Uterus (tissue), 4 donors: ENCODE data around the gene PIGP. TPM values are rescaled to one million over a fixed set of nuclear protein-coding genes. Genes with fewer than 3 reads are reported as not detected.
A peak's percentile ranks its signal among the peaks of the same experiment; 100 is the strongest.

ENCODE experiments used
- DNase-seq, 2 donors: peaks; one replicate each; pipeline ENCODE4 v3.0.0-alpha.2; 2019 to 2020
- H3K27ac ChIP-seq, 2 donors: fragments of 200-600 bp; sonication (generic); 1 replicate in 1 of 2; 2 replicates in 1 of 2; pipeline ENCODE4 v1.5.1; 2016 to 2018
- H3K27me3 ChIP-seq, 2 donors: fragments of 200-600 bp; sonication (generic); one replicate each; pipeline ENCODE4 v1.5.1; 2018 to 2019; ENCODE audit warnings: control low read depth in 1 of 2
- H3K36me3 ChIP-seq, 2 donors: fragments of 200-600 bp; sonication (generic); one replicate each; pipeline ENCODE4 v1.5.1; 2019; ENCODE audit warnings: control low read depth in 1 of 2
- H3K4me1 ChIP-seq, 2 donors: fragments of 200-600 bp; sonication (generic); one replicate each; pipeline ENCODE4 v1.5.1; 2018 to 2019; ENCODE audit warnings: control low read depth in 1 of 2
- H3K4me3 ChIP-seq, 2 donors: fragments of 200-600 bp; sonication (generic); 1 replicate in 1 of 2; 2 replicates in 1 of 2; pipeline ENCODE4 v1.5.1; 2018 to 2019; ENCODE audit warnings: mild to moderate bottlenecking in 1 of 2
- H3K9me3 ChIP-seq, 2 donors: fragments of 200-600 bp; sonication (generic); one replicate each; pipeline ENCODE4 v1.5.1; 2019; ENCODE audit warnings: control low read depth in 1 of 2
- POLR2A ChIP-seq, 2 donors: fragments of 450-650 bp; IDR thresholded peaks; one replicate each; pipeline ENCODE4 v1.6.1; 2016; ENCODE audit warnings: antibody characterized with exemption in 2 of 2, mild to moderate bottlenecking in 1 of 2, moderate library complexity in 1 of 2
- intact Hi-C: fragments of 100-400 bp; cut with DNase I; formaldehyde crosslinking; loops from one replicate; pipeline ENCODE4 v1.15.1; 2023; ENCODE audit warnings: low total_unique reads
- total RNA-seq, 4 donors: library from RNA; depleted of rRNA in 3 of 4; stranded (reverse); fragments of >200 nt in 3 of 4; gene quantifications; one replicate each; pipeline versions ENCODE4 v1.1.0 to v1.2.4, GENCODE V29; 2014 to 2023
- TF ChIP-seq, protein P1 (sequence below), 4 experiments: fragments of 200-600 bp in 2 of 4; fragments of 450-650 bp in 2 of 4; sonication (generic) in 2 of 4; IDR thresholded peaks; one replicate each; pipeline ENCODE4 v1.5.1; 2016 to 2019; ENCODE audit warnings: antibody characterized with exemption in 4 of 4, mild to moderate bottlenecking in 2 of 4, moderate library complexity in 1 of 4
- donor health status: DM: yes; HTN: yes; CAD: no.

Gene PIGP
- total RNA-seq, 4 donors from 2014 or later = 1.8 to 20.1 (median 9.3) TPM

DNA sequence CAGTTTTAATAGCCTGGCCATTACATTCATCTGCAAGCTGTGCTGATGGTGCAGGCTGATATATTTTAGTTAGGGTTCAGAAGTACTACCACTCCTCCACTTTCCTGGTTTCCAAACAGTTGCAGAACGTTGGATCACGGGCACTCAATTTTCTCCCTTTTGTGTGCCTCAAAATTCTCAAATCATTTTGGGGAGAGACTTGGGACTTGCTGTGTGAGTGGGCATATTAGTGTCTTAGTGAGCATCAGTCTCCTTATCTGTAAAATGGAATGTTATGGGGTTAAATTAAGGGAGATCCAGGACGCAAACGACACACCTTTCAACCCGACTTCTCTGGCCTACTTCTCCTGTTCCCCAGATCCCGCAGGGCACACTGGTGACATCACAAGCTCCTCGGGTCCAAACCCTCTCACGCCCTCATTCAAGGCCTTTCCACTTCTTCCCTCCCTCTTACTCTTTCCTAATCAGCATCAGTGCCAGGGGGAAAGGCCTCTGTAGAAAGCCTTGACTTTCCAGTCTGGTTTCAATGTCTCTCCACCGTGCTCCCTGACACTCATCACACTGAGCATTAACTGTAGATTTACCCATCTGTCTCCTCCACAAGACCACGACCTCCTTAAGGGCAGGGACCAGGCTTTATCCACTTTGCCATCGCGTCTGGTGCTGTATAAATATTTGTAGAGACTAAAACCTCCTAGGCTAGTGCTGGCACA is 1.2 kb downstream of the PIGP start:
- no peak for TF ChIP-seq POLR2A (IDR thresholded peaks at IDR 0.05)
- TF ChIP-seq, protein P1, sequence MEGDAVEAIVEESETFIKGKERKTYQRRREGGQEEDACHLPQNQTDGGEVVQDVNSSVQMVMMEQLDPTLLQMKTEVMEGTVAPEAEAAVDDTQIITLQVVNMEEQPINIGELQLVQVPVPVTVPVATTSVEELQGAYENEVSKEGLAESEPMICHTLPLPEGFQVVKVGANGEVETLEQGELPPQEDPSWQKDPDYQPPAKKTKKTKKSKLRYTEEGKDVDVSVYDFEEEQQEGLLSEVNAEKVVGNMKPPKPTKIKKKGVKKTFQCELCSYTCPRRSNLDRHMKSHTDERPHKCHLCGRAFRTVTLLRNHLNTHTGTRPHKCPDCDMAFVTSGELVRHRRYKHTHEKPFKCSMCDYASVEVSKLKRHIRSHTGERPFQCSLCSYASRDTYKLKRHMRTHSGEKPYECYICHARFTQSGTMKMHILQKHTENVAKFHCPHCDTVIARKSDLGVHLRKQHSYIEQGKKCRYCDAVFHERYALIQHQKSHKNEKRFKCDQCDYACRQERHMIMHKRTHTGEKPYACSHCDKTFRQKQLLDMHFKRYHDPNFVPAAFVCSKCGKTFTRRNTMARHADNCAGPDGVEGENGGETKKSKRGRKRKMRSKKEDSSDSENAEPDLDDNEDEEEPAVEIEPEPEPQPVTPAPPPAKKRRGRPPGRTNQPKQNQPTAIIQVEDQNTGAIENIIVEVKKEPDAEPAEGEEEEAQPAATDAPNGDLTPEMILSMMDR (IDR thresholded peaks at IDR 0.05) = no peak
- DNase-seq = peak; percentile 70 to 71
- intact Hi-C loops = no loop called here
- no peaks in the 10 kb centered on the region for H3K4me1 ChIP-seq
- H3K9me3 ChIP-seq = no peaks in the 10 kb centered on the region
- peak overlapping the region; percentile 97 to 98 for H3K27ac ChIP-seq
- H3K36me3 ChIP-seq = no peaks in the 10 kb centered on the region
- H3K4me3 ChIP-seq = peak overlapping the region; percentile 72 to 84
- H3K27me3 ChIP-seq = no peaks in the 10 kb centered on the region

DNA sequence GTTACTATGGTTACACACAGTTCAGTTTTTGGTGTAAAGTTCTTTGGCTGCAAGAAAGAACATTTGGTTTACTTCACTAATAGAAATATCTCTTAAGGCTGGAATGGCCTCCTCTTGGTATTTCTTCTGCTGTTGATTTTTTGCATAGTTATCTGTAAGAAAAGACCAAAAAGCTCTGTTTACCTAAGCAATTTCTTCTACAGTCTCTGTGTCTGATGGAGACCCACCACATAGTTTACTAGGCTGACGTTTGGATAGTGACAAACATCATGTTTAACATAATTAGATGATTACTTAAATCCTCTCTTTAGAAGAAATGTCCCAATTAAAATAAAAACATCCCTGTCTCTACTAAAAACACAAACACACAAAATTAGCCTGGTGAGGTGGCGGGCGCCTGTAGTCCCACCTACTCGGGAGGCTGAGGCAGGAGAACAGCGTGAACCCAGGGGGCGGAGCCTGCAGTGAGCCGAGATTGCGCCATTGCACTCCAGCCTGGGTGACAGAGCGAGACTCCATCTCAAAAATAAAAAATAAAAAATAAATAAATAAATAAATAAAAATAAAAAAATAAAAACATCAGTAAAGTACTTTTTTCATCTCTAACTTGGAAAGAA is 7.2 kb downstream of the PIGP start:
- no peaks in the 10 kb centered on the region for H3K27me3 ChIP-seq
- intact Hi-C loops = no loop called here
- no peak for DNase-seq
- H3K4me1 ChIP-seq = no peaks in the 10 kb centered on the region
- no peaks in the 10 kb centered on the region for H3K9me3 ChIP-seq
- no peak overlapping the region for H3K4me3 ChIP-seq
- TF ChIP-seq, protein P1 (IDR thresholded peaks at IDR 0.05) = no peak
- TF ChIP-seq POLR2A (IDR thresholded peaks at IDR 0.05) = no peak
- H3K36me3 ChIP-seq = no peaks in the 10 kb centered on the region
- no peak overlapping the region for H3K27ac ChIP-seq

DNA sequence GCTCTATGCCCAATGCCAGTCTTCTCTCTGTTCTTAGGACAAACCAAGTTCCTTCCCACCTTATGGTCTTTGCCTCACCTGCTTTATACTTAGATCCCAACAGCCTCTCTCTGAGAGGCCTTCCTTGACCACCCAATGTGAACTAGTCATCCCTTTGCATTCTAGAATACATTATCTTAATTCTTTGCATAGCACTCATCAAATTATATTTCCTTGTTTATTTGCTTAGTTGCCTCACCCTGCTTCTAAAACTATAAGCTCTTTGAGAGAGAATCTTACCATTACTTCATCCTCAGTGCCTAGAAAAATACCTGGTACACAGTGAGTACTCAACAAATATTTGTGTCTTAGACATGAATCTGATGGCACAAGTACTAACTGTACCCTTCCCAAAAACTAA is 8.0 kb downstream of the PIGP start:
- Histone ChIP-seq H3K27me3 (no peaks in the 10 kb centered on the region), H3K36me3 (no peaks in the 10 kb centered on the region), H3K27ac (no peak overlapping the region), H3K4me1 (no peaks in the 10 kb centered on the region), H3K4me3 (no peak overlapping the region), H3K9me3 (no peaks in the 10 kb centered on the region)
- intact Hi-C loops = no loop called here
- TF ChIP-seq, protein P1 (IDR thresholded peaks at IDR 0.05) = no peak
- no peak for TF ChIP-seq POLR2A (IDR thresholded peaks at IDR 0.05)
- DNase-seq = no peak

DNA sequence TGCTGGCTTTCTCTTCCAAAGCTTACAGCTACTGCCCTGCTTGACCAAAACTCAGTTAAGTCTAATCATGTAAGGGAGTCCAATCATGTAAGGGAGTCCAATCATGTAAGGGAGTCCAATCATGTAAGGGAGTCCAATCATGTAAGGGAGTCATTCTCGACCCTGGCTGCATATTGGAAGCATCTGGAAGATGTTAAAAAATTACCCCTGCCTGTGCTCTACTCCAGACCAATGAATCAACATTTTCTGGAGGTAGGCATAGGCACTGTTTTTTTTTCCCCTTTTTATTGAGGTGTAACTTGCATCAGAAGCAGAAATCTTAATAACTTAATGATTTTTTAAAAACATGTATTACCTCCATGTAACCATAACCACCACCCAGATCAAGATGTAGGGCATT is 9.4 kb downstream of the PIGP start:
- Histone ChIP-seq H3K36me3 (no peaks in the 10 kb centered on the region), H3K4me3 (no peak overlapping the region), H3K4me1 (no peaks in the 10 kb centered on the region), H3K9me3 (no peaks in the 10 kb centered on the region), H3K27ac (no peak overlapping the region), H3K27me3 (no peaks in the 10 kb centered on the region)
- intact Hi-C loops = no loop called here
- no peak for DNase-seq
- TF ChIP-seq POLR2A (IDR thresholded peaks at IDR 0.05) = no peak
- TF ChIP-seq, protein P1 (IDR thresholded peaks at IDR 0.05) = no peak

DNA sequence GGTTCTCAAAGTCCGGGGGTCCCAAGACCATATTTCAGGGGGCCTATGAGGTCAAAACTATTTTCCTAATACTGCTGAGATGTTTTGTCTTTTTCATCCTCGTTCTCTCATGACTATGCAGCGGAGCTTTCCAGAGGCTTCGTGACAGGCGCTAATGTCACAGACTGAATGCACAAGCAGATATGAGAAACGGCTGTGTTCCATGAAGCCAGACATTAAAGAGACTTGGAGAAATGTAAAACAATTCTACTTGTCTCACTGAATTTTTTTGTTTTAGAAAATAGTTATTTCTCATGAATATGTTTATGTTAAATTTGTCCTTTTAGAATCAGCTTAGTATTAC is 10.3 kb downstream of the PIGP start:
- no peaks in the 10 kb centered on the region for H3K36me3 ChIP-seq
- no peak overlapping the region for H3K4me3 ChIP-seq

More for the DNA sequence above, 10.3 kb downstream of the PIGP start:
- DNase-seq = no peak
- Histone ChIP-seq H3K9me3 (no peaks in the 10 kb centered on the region), H3K27me3 (no peaks in the 10 kb centered on the region), H3K4me1 (no peaks in the 10 kb centered on the region), H3K27ac (no peak overlapping the region)
- TF ChIP-seq, protein P1 (IDR thresholded peaks at IDR 0.05) = no peak
- no peak for TF ChIP-seq POLR2A (IDR thresholded peaks at IDR 0.05)
- intact Hi-C loops = no loop called here
